Stimulated activated CD4-positive, alpha-beta T cell treated with anti-CD3 and anti-CD28 coated beads, Interleukin-4, amount 100 ng/mL, for 4 hours (primary cell): ENCODE measurements around the gene EN2.

Experiments
- DNase-seq, 2 experiments: peaks; one replicate each; pipeline ENCODE4 v3.0.0-alpha.2; 2020

The EN2 gene

DNA sequence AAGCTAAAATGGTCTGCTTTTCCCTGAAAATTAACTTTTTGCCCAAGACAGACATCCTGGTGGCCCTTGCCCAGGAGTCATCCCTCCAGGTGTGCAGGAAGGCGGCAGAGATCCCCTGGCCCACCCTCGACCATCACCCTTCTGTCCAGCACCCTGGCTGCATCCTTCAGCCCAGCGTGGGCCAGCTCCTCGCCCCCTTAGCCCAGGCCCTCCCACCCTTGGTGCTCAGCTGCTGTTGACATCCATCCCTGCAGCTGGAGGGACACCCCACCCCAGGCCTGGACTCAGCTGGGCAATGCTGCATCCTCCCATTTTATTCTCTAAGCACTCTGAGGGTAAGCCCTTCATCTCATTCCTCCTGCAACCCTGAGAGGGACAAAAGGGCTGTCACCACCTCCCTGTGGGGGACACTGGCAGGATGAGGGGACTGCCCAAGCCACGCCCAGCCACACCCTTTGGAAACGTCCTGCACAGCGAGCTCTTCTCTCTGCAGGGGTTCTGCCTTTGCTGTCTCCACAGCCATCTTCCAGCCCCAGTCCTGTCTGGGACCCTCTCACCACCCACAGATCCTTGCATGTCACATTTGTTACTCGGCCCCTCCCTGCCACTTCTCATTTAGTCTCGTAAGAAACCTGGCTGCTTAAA is 30.7 kb downstream of the EN2 start:
- no peak for DNase-seq

GRCh38 chr7:155489158-155489840 is 31.4 kb downstream of the EN2 start:
- DNase-seq: no peak

GRCh38 chr7:155489862-155490696 is 32.1 kb downstream of the EN2 start:
- DNase-seq: no peak

DNA sequence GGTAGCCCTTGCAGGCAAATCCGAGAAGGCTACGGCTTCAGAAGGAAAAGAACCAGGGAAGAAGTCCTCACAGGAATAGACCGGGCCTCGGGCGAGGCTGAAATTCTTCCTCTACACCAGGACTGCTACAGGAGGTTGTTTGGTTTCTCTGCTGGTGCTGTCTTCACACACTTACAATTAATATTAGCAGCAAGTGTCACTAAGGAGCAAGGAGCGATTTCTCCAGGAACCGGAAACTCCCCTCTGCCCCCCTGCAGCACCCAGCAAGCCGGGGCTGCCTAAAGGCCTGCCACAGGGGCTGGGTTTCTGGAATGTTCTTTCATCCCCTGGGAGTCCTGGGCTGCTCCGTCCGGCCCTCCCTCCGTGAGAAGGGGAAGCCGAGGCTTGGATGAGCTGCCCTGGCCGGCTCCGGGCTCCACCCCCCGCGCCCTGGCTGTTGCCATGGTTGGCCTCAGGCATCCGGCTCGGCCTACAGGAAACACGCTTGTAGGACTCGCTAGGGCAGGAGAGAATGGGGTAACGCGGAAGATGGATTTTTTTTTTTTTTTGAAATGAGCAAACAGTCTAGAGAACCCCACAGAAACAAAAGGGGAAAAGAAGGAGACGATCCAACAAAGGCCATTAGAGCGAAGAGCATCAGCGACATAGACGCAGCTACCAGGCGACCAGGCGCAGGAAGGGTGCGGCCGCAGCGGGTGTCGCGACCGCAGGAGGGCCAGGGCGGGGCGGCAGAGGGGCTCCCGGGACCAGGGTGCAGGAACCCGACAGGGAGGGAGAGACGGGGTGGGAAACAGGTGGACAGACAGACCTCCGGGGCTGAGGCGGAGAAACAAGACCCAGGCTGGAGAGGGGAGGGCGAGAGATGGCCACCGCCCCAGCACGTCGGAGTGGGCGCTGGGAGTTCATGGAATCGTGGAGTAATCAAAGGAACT is 33.0 kb downstream of the EN2 start:
- DNase-seq: no peak

DNA sequence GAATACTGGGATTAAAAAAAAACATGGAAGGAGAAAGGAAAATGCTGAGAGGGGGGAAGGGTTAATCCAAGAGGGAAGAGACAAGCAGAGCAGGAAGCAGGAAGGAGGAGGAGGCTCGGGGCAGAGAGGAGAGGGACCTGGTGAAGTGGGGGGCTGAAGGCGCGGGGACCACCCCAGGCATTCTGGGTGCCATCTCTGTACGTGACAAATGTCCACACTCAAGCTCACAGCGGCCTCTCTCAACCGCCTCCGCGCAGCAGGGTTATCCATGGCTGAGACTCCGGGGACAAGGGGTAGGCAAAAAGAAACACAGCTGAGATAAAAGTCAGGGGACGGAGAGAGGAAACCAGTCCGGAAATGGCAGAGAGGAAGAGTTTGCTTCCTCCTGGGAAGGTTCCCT is 33.9 kb downstream of the EN2 start:
- DNase-seq: no peak

DNA sequence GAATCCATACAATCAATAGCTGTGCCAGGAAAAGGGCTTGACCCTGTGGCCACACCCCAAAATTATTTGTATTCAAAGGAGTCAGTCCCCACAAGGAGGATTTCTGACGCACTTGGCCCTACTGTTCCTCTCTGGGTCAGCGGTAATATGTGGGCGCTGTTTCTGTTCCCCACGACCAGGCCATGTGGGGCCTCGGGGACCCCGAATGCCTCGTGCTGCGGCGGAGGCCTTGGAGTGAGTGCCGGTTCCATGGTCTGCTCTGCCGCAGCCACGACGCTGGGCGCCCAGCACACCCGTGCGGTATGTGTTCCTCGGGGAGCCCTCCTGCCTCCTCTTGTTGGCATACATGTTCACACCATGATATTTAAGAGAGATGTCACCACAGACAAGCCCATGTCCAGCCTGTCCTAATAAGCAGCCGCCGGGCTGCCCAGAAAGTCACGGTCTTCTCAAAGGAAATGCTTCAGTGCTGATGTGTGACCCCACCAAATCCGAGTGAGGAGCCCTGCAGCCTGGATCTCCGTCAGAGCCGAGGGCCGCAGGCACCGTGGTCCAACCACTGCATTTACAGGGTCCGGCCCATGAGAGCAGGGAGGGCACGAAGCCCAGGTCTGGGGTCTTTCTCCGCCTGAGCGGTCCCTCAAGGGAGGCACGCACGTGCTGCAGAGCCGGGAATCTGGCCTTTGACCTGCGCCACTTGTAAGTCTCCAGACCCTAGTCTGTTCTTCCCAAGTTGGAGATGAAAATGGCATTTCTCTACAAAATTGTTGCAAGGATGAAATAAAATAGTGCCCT is 36.0 kb downstream of the EN2 start:
- DNase-seq: no peak

GRCh38 chr7:155494551-155494950 is 36.6 kb downstream of the EN2 start:
- DNase-seq: no peak

DNA sequence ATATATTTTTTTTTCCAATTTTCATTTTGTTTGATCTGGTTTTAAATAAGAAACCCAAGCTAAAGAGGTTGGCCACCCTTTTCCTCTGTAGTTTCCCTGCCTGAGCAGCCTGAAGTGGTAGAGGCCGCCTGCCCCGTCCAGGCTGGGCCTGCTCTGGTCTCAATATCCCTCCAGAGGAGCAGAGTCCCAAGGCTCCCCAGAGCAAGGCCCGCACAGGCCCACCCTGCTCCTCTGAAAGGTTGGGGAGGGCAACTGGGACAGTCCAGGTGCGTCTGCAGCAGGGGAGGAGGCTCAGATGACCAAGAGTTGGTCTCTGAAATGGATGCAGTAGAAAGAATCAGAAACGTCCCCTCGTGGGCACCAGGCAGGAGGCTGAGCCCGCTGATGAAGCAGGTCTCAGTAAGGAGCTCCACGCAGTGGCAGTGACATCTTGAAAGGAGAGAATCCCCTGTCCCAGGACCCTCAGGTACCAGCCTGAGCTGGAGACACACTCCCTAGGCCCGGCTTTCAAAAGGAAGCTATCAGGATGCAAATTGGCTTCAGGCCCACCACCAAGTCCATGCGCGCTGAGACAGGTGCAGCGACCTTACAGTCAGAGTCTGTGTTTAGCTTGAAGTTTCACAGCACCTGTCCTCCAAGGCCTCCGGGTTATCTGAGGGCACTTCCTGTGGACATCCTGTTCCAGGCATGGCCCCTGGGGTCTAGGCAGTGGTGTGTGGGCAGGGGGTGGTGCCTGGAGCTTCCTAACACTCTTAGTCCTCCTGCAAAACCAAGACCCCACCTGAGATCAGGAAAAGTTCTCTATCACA is 37.7 kb downstream of the EN2 start:
- no peak for DNase-seq

DNA sequence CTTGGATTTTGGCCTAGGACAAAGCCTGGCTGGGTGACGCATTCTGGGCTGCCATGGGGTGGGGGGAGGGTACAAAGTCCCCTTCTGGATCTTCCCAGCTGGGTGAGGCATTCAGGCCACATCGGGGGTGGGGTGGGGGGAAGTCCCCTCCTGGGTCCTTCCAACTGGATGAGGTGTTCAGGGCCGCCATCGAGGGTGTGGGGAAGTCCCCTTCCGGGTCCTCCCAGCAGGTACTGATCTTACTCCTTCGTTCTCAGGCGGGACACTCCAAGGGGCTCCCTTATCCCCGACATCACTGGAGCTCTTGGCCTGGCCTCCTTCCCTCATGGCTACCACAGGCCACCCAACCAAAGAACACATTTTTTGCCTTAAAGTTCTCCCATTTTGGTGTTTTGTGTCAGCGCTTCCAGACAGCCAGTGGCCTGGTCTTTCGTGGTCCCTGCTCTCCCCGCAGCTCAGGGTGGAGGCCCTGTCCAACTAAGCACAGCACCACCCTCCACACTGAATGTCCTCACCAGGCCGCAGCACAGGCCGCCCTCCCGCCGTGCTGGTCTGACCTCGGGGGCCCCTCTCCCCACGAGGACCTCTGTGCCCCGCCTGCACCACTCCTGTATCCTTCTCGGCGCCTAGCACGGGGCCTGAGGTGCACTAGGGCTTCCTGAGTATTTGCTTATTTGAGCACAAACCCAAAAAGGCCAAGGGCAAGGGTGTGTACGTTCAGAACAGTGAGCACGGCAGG is 38.5 kb downstream of the EN2 start:
- DNase-seq: no peak

- no peak for DNase-seq
These were observed 39.4 kb downstream of the EN2 start for GRCh38 chr7:155497149-155497901.

DNA sequence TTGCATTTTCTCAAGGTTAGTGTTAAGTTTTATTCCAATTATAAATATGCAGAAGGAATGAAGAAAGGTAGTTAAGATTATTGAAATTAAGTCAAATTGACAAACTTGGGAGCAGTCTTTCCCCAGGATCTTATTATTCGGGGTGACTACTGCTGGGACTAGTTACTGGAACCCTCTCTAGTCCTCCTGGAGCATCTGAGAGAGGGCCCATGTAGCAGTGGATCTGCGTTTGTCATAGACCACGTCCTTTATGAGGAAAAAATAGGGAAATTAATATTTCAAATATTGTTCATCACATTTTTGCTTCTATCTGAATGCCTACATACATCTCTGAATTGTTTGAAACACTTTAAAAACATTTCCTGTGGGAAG is 47.5 kb downstream of the EN2 start:
- no peak for DNase-seq

DNA sequence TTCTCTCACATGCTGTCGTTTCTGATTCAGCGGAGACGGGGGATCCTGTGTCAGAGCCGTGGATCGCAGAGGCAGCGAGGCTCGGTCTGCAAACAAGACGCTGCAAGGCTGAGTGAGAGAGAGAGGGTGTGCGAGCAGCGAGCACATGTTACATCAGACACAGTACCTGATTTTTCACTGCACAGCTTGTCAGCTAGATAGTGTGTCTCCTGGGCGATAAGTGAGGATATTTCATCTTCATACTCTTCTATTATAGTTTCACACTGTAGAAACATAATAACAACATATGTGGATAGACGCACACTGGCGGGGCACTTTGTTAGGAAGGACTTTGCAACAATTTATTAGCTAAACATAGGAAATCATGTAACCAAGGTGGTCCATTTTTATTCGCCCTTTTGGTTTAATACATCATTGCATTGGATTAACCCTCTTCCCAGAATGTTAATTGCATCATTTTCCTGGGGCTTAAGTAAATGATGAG is 49.0 kb downstream of the EN2 start:
- no peak for DNase-seq

GRCh38 chr7:155507576-155507975 is 49.6 kb downstream of the EN2 start:
- DNase-seq: no peak

DNA sequence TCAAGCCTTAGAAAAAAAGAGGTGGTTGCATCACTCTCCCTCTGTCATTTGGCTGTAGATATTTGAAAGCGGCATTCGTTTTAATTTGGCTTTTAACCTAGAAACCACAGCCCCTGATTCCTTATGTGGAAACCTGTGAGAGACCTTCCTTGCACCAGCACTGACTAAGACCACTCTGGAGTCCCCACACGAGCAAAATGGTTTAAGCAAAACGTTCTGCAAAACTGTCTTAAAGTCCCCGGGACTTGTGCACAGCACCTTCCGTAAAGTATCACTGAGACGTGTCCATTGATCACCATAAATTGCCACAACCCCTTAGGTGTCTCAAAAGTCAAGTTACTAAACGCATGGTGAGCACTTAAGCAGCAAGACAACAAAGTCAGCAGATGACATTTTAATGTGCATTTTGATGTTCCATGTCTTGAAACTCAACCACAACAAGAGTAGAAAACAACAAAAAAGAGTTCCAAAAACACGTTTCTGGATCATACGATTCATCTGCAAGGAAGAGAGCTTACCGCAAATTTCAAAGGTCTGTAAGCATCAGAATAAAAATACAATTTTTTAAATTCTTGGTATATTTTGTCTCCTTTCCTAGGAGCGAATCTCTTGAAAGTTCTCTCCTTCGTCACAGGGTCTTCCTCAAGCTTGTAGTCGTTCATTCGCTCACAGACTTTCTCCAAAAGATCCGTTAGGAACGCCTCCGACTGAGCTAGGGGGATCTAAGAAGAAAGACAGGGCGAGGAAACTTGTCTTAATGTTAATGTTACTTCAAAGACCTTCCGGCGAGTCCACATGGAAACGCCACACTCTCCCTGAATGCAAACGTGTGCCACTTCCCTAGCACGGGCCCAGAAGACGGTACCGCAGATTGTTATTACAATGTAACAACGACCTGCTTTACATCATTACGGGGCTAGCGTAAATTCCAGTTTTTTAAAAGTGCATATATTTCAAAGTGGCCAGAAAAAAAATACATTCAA is 50.7 kb downstream of the EN2 start:
- DNase-seq: no peak

DNA sequence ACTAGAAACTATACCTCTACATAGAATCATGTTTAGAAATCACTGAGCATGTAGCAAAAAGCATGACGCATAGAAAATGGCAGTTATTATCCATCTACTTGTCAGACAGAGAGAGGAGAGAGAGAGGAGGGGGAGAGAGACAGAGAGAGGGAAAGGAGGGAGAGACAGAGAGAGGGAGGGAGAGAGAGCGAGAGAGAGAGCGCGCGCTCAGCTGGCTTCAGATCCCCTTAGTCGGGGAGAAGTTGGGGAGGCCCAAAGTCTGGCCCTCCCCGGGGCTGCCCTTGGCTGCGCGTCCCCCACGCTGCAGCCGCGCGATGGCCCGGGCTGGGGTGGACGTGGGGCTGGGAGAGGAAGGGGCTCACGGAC is 51.4 kb downstream of the EN2 start:
- DNase-seq: no peak

DNA sequence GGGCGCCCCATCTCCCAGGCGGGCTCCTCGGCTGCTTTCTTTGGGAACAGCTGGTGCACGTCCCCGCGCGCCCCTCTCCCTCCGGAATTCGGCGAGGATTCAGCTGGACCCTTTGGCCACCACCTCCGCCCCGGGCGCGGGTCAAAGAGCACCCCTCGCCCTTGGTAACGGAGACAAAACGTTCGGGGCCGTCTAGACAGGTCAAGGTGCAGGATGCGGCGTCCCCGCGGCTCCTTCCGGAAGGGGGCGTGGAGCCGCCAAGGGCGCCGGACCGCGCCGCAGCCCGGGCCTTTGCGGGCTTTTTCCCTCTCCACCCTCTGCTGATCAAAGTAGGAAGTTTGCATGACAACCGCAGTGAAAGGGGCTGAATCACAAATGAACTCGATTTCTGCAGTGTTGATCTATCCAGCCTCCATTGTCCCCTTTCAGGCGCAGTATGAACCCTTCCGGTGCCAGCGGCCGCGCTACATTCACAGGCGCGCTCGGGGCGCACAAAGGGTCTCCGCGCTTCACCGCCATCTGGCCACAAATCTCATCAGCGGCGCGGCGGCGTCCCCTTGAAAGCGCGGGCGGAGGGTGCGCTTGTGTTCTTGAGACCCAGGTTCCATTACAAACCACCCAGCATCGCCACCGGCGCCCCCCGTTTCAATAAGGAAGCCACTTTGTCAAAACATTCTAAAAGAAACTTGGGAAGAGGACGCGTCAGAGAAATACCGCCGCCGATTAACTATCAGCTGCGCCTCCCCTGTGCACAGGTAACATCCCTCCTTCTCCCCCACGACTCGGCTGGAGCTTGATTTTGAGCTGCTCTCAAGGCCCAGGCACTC is 52.0 kb downstream of the EN2 start:
- DNase-seq: no peak

- DNase-seq: no peak
These were observed 53.2 kb downstream of the EN2 start for GRCh38 chr7:155510975-155511701.
